GM12872 (cell line): ENCODE measurements around the gene COL25A1.

ENCODE experiments used
- TF ChIP-seq, protein P1 (sequence below): IDR thresholded peaks from 3 replicates; pipeline ENCODE4 v1.5.1; 2011; ENCODE audit warnings: low read depth, mild to moderate bottlenecking, low read length, moderate library complexity; ENCODE audit not compliant: insufficient read depth

Gene COL25A1

DNA sequence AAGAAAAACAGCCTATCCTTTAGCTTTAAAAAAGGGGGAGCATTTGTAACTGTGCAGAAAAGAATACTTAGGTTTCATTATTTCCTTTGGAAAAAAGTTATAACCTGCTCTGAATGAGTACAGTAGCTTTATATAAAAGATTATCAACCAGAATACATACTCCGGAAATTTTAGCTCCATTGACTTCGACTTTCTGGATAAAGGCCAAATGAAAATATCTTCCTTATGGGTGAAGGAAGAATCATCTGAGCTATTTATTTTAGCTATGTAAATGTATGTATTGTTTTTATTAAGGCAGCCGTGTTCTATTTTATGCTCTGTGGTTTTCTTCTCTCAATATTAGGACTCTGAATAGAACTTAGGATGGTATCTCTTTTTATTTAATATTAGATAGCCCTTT, 470.6 kb downstream of the COL25A1 start:
- TF ChIP-seq, protein P1, sequence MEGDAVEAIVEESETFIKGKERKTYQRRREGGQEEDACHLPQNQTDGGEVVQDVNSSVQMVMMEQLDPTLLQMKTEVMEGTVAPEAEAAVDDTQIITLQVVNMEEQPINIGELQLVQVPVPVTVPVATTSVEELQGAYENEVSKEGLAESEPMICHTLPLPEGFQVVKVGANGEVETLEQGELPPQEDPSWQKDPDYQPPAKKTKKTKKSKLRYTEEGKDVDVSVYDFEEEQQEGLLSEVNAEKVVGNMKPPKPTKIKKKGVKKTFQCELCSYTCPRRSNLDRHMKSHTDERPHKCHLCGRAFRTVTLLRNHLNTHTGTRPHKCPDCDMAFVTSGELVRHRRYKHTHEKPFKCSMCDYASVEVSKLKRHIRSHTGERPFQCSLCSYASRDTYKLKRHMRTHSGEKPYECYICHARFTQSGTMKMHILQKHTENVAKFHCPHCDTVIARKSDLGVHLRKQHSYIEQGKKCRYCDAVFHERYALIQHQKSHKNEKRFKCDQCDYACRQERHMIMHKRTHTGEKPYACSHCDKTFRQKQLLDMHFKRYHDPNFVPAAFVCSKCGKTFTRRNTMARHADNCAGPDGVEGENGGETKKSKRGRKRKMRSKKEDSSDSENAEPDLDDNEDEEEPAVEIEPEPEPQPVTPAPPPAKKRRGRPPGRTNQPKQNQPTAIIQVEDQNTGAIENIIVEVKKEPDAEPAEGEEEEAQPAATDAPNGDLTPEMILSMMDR: no peak

DNA sequence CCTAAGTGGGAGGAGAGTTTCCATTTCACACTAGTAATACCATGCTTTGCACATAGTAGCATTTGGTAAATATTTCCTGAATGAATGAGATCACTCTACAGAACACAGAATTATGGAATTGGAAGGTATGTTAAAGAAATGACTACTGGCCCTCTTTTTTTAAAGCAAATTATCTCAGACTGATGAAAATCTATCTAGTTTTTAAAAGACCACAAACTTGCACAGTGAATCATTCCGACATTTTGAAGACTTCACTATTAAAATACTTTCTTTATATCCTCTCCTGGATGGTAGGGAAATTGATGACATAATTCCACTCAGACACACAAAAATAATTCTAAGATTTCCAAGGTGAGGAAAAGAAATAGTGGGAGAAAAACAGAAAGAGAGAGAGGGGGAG, 471.2 kb downstream of the COL25A1 start:
- TF ChIP-seq, protein P1: no peak

DNA sequence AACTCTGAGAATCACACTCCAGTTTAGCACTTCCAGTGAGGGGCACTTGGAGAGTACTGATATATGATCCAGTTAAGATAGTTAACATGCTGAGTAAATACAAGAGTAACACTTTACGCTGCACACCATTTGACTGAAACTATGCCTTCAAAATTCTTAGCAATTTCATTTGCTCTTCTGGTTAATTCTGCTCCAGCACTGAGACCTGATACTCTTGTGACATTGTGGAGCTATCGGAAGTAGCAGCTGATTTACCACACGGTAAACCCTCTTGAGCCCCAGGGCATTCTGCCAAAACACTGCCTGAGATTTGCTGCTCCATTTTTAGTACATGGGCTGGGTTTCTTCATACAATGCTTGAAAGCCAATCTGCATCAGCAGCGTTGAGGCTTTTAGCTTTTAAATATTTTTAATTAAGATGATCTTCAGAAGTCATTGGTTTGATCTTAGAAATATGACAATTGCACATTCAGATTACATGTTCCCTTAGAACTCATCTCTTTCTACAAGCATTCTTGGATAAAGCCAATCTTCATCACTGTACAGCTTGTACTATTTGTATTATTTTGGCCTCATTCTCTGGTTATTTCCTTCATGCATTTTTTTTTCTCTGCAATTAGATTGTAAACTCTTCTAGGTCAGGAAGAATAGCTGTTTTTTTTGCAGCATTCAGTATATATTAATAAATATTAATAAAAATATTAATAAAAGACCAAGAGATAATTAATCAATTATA, 471.8 kb downstream of the COL25A1 start:
- TF ChIP-seq, protein P1: no peak

DNA sequence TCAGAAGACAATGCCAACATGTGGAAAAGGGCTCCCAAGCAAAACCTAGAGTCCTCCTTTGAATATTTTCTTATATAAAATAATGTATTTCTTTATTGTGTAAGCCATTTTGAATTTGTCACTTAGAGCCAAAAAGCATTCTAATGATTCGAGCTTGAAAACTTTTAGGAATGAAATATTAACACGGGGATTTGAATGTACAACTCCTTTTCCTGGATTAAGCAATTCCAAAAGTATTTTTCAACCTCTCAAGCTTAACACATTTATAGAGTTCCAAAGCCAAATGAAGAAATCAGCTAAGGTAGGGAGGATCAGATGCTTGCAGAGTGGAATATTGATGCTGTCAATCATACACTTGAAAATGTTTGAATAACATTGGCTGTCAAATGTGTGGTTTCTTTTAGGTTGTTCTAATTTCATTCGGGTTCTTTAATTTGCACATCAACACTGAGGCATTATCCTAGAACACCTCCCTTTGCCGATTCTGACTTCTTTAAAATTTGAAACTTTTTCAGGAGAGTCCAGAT, 472.4 kb downstream of the COL25A1 start:
- TF ChIP-seq, protein P1: no peak

DNA sequence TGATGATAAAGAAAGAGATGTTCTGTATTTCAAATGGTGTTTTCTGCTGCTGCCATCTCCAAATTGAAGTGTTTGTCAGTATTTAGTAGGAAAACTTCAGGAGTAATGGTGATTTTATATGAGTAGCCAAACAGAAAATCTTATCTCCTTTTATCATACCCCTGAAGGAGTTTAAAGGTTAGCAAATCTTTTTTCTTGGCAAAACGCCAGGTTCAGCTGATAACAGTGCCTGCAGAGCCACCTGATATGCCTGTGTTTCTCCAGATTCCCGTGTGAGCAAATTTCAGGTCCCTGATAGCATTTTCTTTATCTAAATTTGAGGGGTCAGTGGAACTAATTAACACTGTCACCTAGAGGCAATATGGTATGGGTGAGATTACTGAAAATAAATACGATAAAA, 473.8 kb downstream of the COL25A1 start:
- TF ChIP-seq, protein P1: no peak

DNA sequence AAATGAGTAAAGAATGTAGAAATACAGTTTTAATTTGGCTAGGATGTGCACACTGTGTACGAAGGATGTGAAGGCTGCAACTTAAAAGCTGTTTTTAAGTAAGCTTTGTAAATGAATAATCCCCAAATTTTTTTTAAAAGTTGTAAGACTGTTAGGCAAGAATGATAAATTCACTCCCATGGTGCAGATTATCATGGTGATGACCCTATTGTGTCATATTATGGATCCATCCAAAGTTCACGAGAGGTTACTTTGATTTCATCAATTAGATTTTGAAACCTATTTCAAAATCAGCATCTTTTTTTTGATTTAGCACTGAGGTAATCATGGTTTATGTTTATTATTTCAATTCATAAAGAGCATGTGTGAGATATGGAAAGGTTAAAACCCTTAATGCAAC, 476.7 kb downstream of the COL25A1 start:
- TF ChIP-seq, protein P1: no peak

DNA sequence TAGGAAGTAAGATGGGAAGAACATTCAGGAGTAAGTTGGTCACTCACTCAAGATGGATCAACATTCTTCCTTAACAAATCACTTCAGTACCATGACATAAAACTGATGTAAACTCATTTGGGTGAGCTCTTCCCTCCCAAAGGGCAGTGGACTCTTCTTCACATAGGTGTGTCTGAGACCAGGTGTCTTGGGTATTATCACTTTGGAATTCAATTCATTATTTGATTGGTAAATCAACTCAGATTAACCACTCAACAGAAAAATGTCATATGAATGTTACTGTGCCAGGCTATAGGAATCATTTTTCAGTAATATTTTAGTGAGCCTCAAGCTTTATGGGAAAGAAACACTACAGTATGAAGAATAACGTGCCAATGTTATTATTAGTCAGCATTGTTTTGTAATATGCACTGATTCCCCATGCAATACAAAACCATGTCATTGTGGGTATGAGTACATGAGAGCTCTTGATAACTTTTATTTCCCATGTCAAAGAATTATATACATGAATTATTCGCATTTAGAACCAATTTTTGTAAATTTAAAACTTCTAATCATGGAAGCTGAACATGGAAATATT, 481.0 kb downstream of the COL25A1 start:
- TF ChIP-seq, protein P1: no peak
